NCI-H69 (cell line): ENCODE results near the gene FANCE.

Experiments
- DNase-seq: peaks from one replicate; lab custom pipeline; 2025; lab: John Stamatoyannopoulos, UW

Gene FANCE

GRCh38 chr6:35484921-35485392 is 32.8 kb downstream of the FANCE start:
- no peak for DNase-seq

- no peak for DNase-seq
These were observed 33.3 kb downstream of the FANCE start for GRCh38 chr6:35485402-35485877.

GRCh38 chr6:35486005-35486925 is 34.1 kb downstream of the FANCE start:
- DNase-seq: no peak

GRCh38 chr6:35487658-35488516 is 35.7 kb downstream of the FANCE start:
- DNase-seq: no peak

GRCh38 chr6:35488517-35488862 is 36.4 kb downstream of the FANCE start:
- no peak for DNase-seq

GRCh38 chr6:35489066-35489465 is 36.9 kb downstream of the FANCE start:
- DNase-seq: no peak

GRCh38 chr6:35489995-35490791 is 38.1 kb downstream of the FANCE start:
- peak; percentile 83 for DNase-seq

- no peak for DNase-seq
These were observed 38.9 kb downstream of the FANCE start for GRCh38 chr6:35490821-35491557.

GRCh38 chr6:35491558-35492257 is 39.6 kb downstream of the FANCE start:
- peak; percentile 40 for DNase-seq

- DNase-seq: no peak
These were observed 40.3 kb downstream of the FANCE start for GRCh38 chr6:35492258-35492973.

GRCh38 chr6:35492974-35493284 is 40.8 kb downstream of the FANCE start:
- no peak for DNase-seq

GRCh38 chr6:35493307-35493983 is 41.3 kb downstream of the FANCE start:
- no peak for DNase-seq

GRCh38 chr6:35494161-35494563 is 42.0 kb downstream of the FANCE start:
- peak; percentile 33 for DNase-seq

- DNase-seq: no peak
These were observed 43.3 kb downstream of the FANCE start for GRCh38 chr6:35495258-35496035.

- no peak for DNase-seq
These were observed 44.1 kb downstream of the FANCE start for GRCh38 chr6:35496036-35496840.

- peak; percentile 59 for DNase-seq
These were observed 44.9 kb downstream of the FANCE start, which contains the start of gene TEAD3 for GRCh38 chr6:35496841-35497570. TEAD3 (minus strand) TSS chr6:35497079.
